ENCODE data around the gene KLHL20.

DNA sequence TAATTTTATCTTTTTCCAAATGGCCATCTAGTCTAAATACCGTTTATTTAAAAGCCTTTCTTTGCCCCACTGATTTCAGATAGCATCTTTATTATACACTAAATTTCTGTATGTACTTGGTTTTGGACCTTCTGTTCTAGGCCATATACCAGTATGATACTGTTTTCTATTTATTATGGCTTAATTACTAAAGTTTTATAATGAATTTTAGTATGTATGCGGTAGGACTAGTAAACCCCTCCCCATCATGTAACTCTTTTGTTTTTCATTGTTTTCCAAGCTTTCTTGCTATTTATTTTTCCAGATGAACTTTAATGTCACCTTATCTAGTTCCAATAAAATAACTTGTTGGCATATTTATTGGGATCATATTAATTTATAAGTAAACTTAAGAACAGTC, 29.9 kb downstream of the KLHL20 start:
- TF ChIP-seq, protein P1, sequence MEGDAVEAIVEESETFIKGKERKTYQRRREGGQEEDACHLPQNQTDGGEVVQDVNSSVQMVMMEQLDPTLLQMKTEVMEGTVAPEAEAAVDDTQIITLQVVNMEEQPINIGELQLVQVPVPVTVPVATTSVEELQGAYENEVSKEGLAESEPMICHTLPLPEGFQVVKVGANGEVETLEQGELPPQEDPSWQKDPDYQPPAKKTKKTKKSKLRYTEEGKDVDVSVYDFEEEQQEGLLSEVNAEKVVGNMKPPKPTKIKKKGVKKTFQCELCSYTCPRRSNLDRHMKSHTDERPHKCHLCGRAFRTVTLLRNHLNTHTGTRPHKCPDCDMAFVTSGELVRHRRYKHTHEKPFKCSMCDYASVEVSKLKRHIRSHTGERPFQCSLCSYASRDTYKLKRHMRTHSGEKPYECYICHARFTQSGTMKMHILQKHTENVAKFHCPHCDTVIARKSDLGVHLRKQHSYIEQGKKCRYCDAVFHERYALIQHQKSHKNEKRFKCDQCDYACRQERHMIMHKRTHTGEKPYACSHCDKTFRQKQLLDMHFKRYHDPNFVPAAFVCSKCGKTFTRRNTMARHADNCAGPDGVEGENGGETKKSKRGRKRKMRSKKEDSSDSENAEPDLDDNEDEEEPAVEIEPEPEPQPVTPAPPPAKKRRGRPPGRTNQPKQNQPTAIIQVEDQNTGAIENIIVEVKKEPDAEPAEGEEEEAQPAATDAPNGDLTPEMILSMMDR (conservative IDR thresholded peaks at IDR 0.05; ENCODE audit: low read length), result no peak
- no peak for TF ChIP-seq EZH2phosphoT487 (IDR thresholded peaks at IDR 0.05; ENCODE audit: borderline replicate concordance)

Measured in Loucy (cell line).